ENCODE measurements around the gene ZNF664.
A peak's percentile ranks its signal among the peaks of the same experiment; 100 is the strongest.

ZNF664 gene

DNA sequence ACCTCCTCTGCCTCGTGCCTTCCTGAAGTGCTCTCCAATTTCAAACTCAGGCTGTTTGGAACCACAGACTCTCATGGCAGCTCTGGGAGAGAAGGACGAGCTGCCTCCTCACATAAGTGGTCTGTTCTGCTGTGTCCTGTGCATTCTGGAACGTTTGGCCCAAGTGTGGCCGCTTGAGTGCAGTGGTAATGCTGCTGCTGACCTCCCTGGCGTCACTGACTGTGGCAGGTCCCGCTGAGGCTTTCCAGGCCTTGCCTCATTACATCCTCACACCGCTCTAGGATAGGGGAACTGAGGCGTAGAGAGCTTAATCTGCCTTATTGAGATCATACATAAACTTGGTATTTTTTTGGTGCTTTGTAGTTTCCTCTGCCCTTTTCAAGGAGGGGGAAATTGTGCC, 14.6 kb upstream of the ZNF664 start:
- Histone ChIP-seq H3K9me3 (ENCODE audit: control insufficient read depth in 2 of 2, low read length in 2 of 2) (no peaks in the 10 kb centered on the region), H3K27ac (ENCODE audit: low read depth in 2 of 2, low read length in 2 of 2) (no peak overlapping the region), H3K4me3 (ENCODE audit: low read length in 2 of 2) (no peak overlapping the region), H3K27me3 (ENCODE audit: control insufficient read depth in 2 of 2, insufficient read depth in 2 of 2, low read length in 2 of 2) (no peaks in the 10 kb centered on the region), H3K4me1 (ENCODE audit: control insufficient read depth in 2 of 2, insufficient read depth in 2 of 2, low read length in 2 of 2) (peaks cover 11 to 20% of the 10 kb centered on the region in 2 donors), H3K36me3 (ENCODE audit: control insufficient read depth in 2 of 2, insufficient read depth in 2 of 2, low read length in 2 of 2) (no peaks in the 10 kb centered on the region), H3K9ac (ENCODE audit: low read depth in 1 of 2, low read length in 2 of 2) (no peak overlapping the region)

DNA sequence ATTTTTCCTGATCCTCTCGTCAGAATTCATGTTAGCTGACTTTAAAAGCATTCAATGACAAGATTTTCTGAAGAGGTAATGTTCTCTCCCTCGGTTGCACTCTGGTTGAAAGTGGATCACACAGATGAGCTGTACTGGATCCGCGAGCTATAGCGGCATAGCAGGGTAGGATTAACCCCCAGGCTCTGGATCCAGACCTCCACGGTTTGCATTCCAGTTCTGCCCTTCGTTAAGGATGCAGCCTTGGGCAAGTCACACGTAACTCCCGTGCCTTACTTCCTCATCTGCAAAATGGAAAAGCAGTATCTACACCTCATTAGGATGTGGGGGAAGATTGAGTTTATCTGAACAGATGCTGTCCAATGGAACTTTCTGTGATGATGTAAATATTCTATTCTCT, 14.1 kb upstream of the ZNF664 start:
- H3K4me1 ChIP-seq (ENCODE audit: control insufficient read depth in 2 of 2, insufficient read depth in 2 of 2, low read length in 2 of 2) = peaks cover 14 to 23% of the 10 kb centered on the region in 2 donors
- H3K27ac ChIP-seq (ENCODE audit: low read depth in 2 of 2, low read length in 2 of 2) = no peak overlapping the region
- H3K9ac ChIP-seq (ENCODE audit: low read depth in 1 of 2, low read length in 2 of 2) = no peak overlapping the region
- H3K36me3 ChIP-seq (ENCODE audit: control insufficient read depth in 2 of 2, insufficient read depth in 2 of 2, low read length in 2 of 2) = no peaks in the 10 kb centered on the region
- H3K9me3 ChIP-seq (ENCODE audit: control insufficient read depth in 2 of 2, low read length in 2 of 2) = no peaks in the 10 kb centered on the region
- H3K4me3 ChIP-seq (ENCODE audit: low read length in 2 of 2) = no peak overlapping the region
- H3K27me3 ChIP-seq (ENCODE audit: control insufficient read depth in 2 of 2, insufficient read depth in 2 of 2, low read length in 2 of 2) = no peaks in the 10 kb centered on the region

DNA sequence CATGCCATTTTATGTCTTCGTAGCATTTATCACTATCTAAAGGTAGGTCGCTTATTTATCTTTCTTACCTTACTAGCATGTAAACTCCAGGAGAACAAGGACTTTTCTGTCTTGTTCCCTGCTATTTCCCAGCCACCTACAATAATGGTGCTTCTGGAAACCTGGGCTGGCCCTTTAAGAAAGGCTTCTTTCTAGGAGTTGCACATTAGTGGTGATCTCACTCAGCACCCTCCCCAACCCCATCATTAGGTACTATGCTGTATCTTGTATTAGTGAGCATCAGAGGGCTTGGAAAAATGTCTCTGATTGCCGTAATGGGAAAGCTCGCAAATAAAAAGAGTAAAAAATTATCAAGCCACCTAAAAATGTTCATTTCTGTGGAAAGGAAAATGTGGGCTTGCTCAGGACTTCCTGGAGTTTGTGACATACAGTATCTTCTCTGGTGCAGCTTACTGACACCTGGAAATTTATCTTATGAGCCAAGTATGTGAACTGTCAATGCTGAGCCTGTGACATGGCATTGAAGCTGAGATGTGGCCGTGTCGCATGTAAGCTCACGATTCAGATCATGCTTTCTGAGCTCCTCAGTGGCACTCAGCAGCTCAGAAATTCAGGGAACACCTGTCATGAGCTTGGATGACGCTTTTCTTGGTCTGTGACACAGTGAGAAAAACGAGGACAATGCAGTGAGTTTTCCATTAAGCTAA, 12.8 kb upstream of the ZNF664 start:
- H3K9ac ChIP-seq (ENCODE audit: low read depth in 1 of 2, low read length in 2 of 2) = no peak overlapping the region
- H3K27me3 ChIP-seq (ENCODE audit: control insufficient read depth in 2 of 2, insufficient read depth in 2 of 2, low read length in 2 of 2) = no peaks in the 10 kb centered on the region
- H3K27ac ChIP-seq (ENCODE audit: low read depth in 2 of 2, low read length in 2 of 2) = no peak overlapping the region
- no peak overlapping the region for H3K4me3 ChIP-seq (ENCODE audit: low read length in 2 of 2)
- peaks cover 14 to 23% of the 10 kb centered on the region in 2 donors for H3K4me1 ChIP-seq (ENCODE audit: control insufficient read depth in 2 of 2, insufficient read depth in 2 of 2, low read length in 2 of 2)
- H3K9me3 ChIP-seq (ENCODE audit: control insufficient read depth in 2 of 2, low read length in 2 of 2) = no peaks in the 10 kb centered on the region
- no peaks in the 10 kb centered on the region for H3K36me3 ChIP-seq (ENCODE audit: control insufficient read depth in 2 of 2, insufficient read depth in 2 of 2, low read length in 2 of 2)

DNA sequence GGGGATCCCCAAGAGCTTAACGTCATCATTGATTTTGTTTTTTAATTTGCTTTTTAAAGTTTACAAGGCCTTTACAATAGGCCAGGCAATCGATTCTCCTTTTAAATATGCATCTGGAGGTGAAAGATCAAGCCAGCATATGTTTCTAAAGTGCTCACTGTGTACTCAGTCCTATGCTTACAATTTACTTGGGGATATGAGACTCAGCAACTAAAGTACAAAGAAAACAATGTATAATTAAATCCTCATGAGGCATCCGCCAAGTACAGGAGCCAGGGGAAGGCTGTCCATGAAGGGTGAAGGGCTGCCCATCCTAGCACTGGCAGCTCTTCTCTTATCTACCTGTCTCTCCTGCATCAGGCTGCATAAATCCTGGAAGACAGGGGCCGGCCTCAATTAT, 12.2 kb upstream of the ZNF664 start:
- no peak overlapping the region for H3K27ac ChIP-seq (ENCODE audit: low read depth in 2 of 2, low read length in 2 of 2)
- no peaks in the 10 kb centered on the region for H3K36me3 ChIP-seq (ENCODE audit: control insufficient read depth in 2 of 2, insufficient read depth in 2 of 2, low read length in 2 of 2)
- peaks cover 14 to 23% of the 10 kb centered on the region in 2 donors for H3K4me1 ChIP-seq (ENCODE audit: control insufficient read depth in 2 of 2, insufficient read depth in 2 of 2, low read length in 2 of 2)
- no peak overlapping the region for H3K9ac ChIP-seq (ENCODE audit: low read depth in 1 of 2, low read length in 2 of 2)
- no peak overlapping the region for H3K4me3 ChIP-seq (ENCODE audit: low read length in 2 of 2)
- no peaks in the 10 kb centered on the region for H3K9me3 ChIP-seq (ENCODE audit: control insufficient read depth in 2 of 2, low read length in 2 of 2)
- H3K27me3 ChIP-seq (ENCODE audit: control insufficient read depth in 2 of 2, insufficient read depth in 2 of 2, low read length in 2 of 2) = no peaks in the 10 kb centered on the region

DNA sequence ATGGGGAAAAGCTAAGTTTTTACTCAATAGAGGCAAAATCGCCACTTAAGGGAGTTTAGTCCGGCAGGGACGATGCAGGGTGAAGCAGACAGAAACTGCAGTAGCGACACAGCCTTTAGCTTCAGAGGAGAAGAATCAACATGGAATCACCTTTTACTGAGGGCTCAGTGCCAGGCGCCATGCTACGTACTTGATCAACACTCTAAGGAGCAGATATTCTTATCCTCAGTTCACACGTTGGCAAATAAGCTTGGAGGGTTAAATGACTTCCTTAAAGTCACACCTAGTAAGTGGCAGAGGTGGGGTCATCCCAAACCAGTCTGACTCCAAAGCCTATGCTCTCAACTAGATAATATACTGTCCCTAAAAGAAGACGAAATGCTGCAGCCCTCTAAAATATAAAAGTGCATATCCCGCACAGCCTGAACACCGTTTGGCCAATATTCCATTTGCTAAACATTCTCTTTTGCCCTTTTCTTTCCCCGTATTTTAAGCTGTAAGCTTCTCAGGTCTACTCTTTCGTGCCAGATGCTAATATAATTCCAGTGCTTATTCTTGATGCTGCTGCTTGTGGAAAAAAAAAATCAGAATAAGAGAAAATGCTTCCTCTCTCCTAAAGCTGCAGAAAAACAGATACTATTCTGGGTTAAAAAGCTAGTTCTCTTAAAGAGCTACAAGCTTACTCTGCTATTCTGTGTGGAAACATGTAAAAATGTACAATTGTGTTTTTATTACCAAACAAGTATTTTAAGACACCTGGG, 11.2 kb upstream of the ZNF664 start:
- Histone ChIP-seq H3K4me3 (ENCODE audit: low read length in 2 of 2) (peak overlapping the region in 1 of 2 donors; percentile 27), H3K9me3 (ENCODE audit: control insufficient read depth in 2 of 2, low read length in 2 of 2) (no peaks in the 10 kb centered on the region), H3K4me1 (ENCODE audit: control insufficient read depth in 2 of 2, insufficient read depth in 2 of 2, low read length in 2 of 2) (peaks cover 14 to 23% of the 10 kb centered on the region in 2 donors), H3K27ac (ENCODE audit: low read depth in 2 of 2, low read length in 2 of 2) (peak overlapping the region in 1 of 2 donors; percentile 32), H3K36me3 (ENCODE audit: control insufficient read depth in 2 of 2, insufficient read depth in 2 of 2, low read length in 2 of 2) (no peaks in the 10 kb centered on the region), H3K9ac (ENCODE audit: low read depth in 1 of 2, low read length in 2 of 2) (no peak overlapping the region), H3K27me3 (ENCODE audit: control insufficient read depth in 2 of 2, insufficient read depth in 2 of 2, low read length in 2 of 2) (no peaks in the 10 kb centered on the region)

DNA sequence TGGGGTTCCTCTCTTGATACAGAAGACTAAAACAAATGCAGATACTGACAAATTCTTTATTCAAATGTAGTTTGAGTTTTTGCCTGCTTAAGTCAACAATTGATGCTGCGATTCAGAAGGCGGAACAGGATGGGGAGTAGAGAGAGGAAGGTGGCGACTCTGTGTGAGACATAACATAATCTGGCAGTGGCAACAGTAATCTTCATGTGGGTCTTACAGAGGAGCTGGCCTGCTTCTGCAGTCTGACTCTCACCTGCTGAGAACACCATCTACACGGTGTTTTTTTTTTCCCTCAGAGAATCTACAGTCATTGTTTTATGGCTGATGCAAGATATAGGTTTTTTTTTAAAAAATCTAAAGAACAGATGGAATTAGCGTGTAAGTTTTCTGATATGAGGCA, 10.5 kb upstream of the ZNF664 start:
- Histone ChIP-seq H3K4me1 (ENCODE audit: control insufficient read depth in 2 of 2, insufficient read depth in 2 of 2, low read length in 2 of 2) (peaks cover 14 to 23% of the 10 kb centered on the region in 2 donors), H3K9ac (ENCODE audit: low read depth in 1 of 2, low read length in 2 of 2) (no peak overlapping the region), H3K36me3 (ENCODE audit: control insufficient read depth in 2 of 2, insufficient read depth in 2 of 2, low read length in 2 of 2) (no peaks in the 10 kb centered on the region), H3K9me3 (ENCODE audit: control insufficient read depth in 2 of 2, low read length in 2 of 2) (no peaks in the 10 kb centered on the region), H3K27ac (ENCODE audit: low read depth in 2 of 2, low read length in 2 of 2) (no peak overlapping the region), H3K27me3 (ENCODE audit: control insufficient read depth in 2 of 2, insufficient read depth in 2 of 2, low read length in 2 of 2) (no peaks in the 10 kb centered on the region), H3K4me3 (ENCODE audit: low read length in 2 of 2) (no peak overlapping the region)

DNA sequence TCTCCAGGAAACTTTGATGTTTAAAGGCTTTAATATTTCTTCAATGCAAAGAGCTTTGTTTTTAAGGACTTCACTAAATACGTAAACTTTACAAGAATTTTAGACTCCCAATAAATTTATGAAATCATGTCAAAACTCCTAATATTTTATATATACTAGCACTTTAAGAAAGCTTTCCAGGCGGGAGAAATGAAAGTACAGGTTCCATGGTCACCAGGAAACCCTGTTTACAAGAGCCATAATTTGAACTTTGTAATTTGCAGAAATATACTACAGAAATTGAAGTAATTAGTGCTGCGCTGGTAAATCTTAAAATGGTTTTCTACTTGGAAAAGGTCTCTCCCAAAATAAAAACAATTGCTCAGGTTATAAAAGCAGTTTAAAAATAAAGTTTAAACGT, 9.2 kb upstream of the ZNF664 start:
- Histone ChIP-seq H3K9me3 (ENCODE audit: control insufficient read depth in 2 of 2, low read length in 2 of 2) (no peaks in the 10 kb centered on the region), H3K4me1 (ENCODE audit: control insufficient read depth in 2 of 2, insufficient read depth in 2 of 2, low read length in 2 of 2) (peaks cover 14 to 23% of the 10 kb centered on the region in 2 donors), H3K4me3 (ENCODE audit: low read length in 2 of 2) (peak overlapping the region in 1 of 2 donors; percentile 5), H3K9ac (ENCODE audit: low read depth in 1 of 2, low read length in 2 of 2) (no peak overlapping the region), H3K27ac (ENCODE audit: low read depth in 2 of 2, low read length in 2 of 2) (no peak overlapping the region), H3K27me3 (ENCODE audit: control insufficient read depth in 2 of 2, insufficient read depth in 2 of 2, low read length in 2 of 2) (no peaks in the 10 kb centered on the region), H3K36me3 (ENCODE audit: control insufficient read depth in 2 of 2, insufficient read depth in 2 of 2, low read length in 2 of 2) (no peaks in the 10 kb centered on the region)

DNA sequence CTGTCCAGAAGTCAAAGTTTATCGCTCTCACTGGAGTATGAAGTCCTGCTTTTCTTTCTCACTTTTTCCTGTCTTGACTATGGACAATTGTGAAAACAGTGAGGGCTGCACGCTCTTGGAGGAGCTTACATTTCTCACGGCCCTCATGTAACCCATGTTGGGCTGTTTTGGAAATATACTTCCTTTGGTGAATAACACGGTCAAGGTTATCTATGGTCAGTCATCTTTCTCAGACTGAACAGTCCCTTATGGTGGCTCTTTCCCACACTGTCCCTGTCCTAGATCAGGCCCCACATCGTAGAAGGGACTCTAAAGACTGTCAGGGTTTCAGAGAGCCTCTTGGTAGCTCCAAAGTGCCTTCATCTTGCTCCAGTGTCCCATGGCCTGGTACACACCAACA, 7.6 kb upstream of the ZNF664 start:
- Histone ChIP-seq H3K9ac (ENCODE audit: low read depth in 1 of 2, low read length in 2 of 2) (no peak overlapping the region), H3K36me3 (ENCODE audit: control insufficient read depth in 2 of 2, insufficient read depth in 2 of 2, low read length in 2 of 2) (no peaks in the 10 kb centered on the region), H3K4me1 (ENCODE audit: control insufficient read depth in 2 of 2, insufficient read depth in 2 of 2, low read length in 2 of 2) (peaks cover 14 to 22% of the 10 kb centered on the region in 2 donors), H3K9me3 (ENCODE audit: control insufficient read depth in 2 of 2, low read length in 2 of 2) (no peaks in the 10 kb centered on the region), H3K27ac (ENCODE audit: low read depth in 2 of 2, low read length in 2 of 2) (no peak overlapping the region), H3K4me3 (ENCODE audit: low read length in 2 of 2) (no peak overlapping the region), H3K27me3 (ENCODE audit: control insufficient read depth in 2 of 2, insufficient read depth in 2 of 2, low read length in 2 of 2) (no peaks in the 10 kb centered on the region)

DNA sequence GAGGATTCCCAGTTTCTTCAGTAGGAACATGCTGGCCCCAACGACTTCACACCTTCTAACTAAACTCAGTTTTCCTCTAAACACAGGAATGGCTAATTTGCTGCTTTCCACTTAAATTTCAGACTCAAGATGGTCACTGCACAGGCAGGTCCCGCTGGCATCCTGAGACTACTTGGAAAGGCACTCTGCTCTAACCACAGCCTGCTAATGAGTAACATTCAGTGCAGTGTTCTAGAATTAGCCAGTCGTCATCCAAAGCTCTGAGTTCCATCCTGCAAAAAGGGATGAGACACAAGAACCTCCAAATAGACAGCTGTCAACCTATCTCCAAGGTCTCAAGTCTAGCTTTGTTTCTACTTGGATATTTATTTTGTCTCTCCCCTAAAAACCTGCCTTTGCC, 6.4 kb upstream of the ZNF664 start:
- Histone ChIP-seq H3K27ac (ENCODE audit: low read depth in 2 of 2, low read length in 2 of 2) (no peak overlapping the region), H3K9me3 (ENCODE audit: control insufficient read depth in 2 of 2, low read length in 2 of 2) (no peaks in the 10 kb centered on the region), H3K9ac (ENCODE audit: low read depth in 1 of 2, low read length in 2 of 2) (no peak overlapping the region), H3K4me1 (ENCODE audit: control insufficient read depth in 2 of 2, insufficient read depth in 2 of 2, low read length in 2 of 2) (peaks cover 9 to 10% of the 10 kb centered on the region in 2 donors), H3K27me3 (ENCODE audit: control insufficient read depth in 2 of 2, insufficient read depth in 2 of 2, low read length in 2 of 2) (no peaks in the 10 kb centered on the region), H3K4me3 (ENCODE audit: low read length in 2 of 2) (no peak overlapping the region), H3K36me3 (ENCODE audit: control insufficient read depth in 2 of 2, insufficient read depth in 2 of 2, low read length in 2 of 2) (no peaks in the 10 kb centered on the region)

DNA sequence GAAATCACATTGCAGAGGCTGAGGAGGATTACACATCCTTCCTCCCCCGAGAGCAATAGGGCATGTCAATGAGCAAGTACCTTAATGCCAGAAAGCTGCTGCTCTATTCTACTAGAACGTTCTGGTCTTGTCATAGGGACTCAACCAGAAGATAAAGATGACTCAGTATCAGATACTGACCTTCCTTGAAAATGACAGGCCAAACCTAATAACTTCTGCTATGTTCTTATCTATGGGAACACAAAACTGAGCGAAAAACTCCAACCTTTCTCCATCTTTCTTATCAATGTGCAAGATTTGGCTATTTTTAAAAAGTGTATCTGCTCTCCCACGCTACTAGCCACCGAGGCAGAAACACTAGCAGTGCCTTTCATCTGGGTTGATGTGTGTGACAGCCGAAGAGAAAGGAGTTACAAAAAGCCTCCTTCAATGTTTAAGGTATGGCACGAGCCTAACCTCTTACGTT, 5.9 kb upstream of the ZNF664 start:
- no peak overlapping the region for H3K27ac ChIP-seq (ENCODE audit: low read depth in 2 of 2, low read length in 2 of 2)
- no peaks in the 10 kb centered on the region for H3K27me3 ChIP-seq (ENCODE audit: control insufficient read depth in 2 of 2, insufficient read depth in 2 of 2, low read length in 2 of 2)
- no peaks in the 10 kb centered on the region for H3K36me3 ChIP-seq (ENCODE audit: control insufficient read depth in 2 of 2, insufficient read depth in 2 of 2, low read length in 2 of 2)
- H3K9ac ChIP-seq (ENCODE audit: low read depth in 1 of 2, low read length in 2 of 2) = no peak overlapping the region
- peaks cover 7 to 10% of the 10 kb centered on the region in 2 donors for H3K4me1 ChIP-seq (ENCODE audit: control insufficient read depth in 2 of 2, insufficient read depth in 2 of 2, low read length in 2 of 2)
- no peaks in the 10 kb centered on the region for H3K9me3 ChIP-seq (ENCODE audit: control insufficient read depth in 2 of 2, low read length in 2 of 2)
- H3K4me3 ChIP-seq (ENCODE audit: low read length in 2 of 2) = no peak overlapping the region

All from mucosa of rectum (tissue), 2 donors.